Gastroesophageal sphincter (tissue), 3 donors: ENCODE data around the gene FOXL3.

Experiments
- CTCF ChIP-seq, 4 experiments: fragments of 200-600 bp in 2 of 4; fragments of 450-650 bp in 2 of 4; sonication (generic) in 1 of 4; IDR thresholded peaks; one replicate each; pipeline ENCODE4 v1.5.1; 2017 to 2019; ENCODE audit warnings: antibody characterized with exemption in 4 of 4, mild to moderate bottlenecking in 2 of 4, moderate library complexity in 2 of 4
- POLR2A ChIP-seq, 2 donors: fragments of 450-650 bp; IDR thresholded peaks; one replicate each; pipeline ENCODE4 v1.6.1; 2017; ENCODE audit warnings: antibody characterized with exemption in 2 of 2, mild to moderate bottlenecking in 2 of 2, moderate library complexity in 1 of 2

- TF ChIP-seq CTCF (IDR thresholded peaks at IDR 0.05) (no peak), POLR2A (IDR thresholded peaks at IDR 0.05) (no peak)
These were observed 9.2 kb downstream of the FOXL3 start for GRCh38 chr7:299169-299568.
